ENCODE results near the gene BLNK.

GRCh38 chr10:96229568-96230030 lies 41.8 kb downstream of the BLNK start:
- TF ChIP-seq GATA2 (CRISPR knock-in tag; IDR thresholded peaks at IDR 0.05) (no peak), SIN3A (IDR thresholded peaks at IDR 0.05; ENCODE audit: borderline replicate concordance, low read depth, low read length) (no peak), CTCF (IDR thresholded peaks at IDR 0.05) (peak; percentile 79), EP300 (IDR thresholded peaks at IDR 0.05; ENCODE audit: borderline replicate concordance in 1 of 2, low read depth in 1 of 2, low read length in 1 of 2) (no peak), YY1 (IDR thresholded peaks at IDR 0.05; ENCODE audit: low read depth) (no peak)

Data from SK-N-SH (cell line).